CD4-positive, alpha-beta T cell treated with Interleukin-15 for 1 hour (primary cell): ENCODE results near the gene PLCG1.

Experiments
- DNase-seq: peaks from one replicate; pipeline ENCODE4 v3.0.0-alpha.2; 2020

PLCG1 gene

DNA sequence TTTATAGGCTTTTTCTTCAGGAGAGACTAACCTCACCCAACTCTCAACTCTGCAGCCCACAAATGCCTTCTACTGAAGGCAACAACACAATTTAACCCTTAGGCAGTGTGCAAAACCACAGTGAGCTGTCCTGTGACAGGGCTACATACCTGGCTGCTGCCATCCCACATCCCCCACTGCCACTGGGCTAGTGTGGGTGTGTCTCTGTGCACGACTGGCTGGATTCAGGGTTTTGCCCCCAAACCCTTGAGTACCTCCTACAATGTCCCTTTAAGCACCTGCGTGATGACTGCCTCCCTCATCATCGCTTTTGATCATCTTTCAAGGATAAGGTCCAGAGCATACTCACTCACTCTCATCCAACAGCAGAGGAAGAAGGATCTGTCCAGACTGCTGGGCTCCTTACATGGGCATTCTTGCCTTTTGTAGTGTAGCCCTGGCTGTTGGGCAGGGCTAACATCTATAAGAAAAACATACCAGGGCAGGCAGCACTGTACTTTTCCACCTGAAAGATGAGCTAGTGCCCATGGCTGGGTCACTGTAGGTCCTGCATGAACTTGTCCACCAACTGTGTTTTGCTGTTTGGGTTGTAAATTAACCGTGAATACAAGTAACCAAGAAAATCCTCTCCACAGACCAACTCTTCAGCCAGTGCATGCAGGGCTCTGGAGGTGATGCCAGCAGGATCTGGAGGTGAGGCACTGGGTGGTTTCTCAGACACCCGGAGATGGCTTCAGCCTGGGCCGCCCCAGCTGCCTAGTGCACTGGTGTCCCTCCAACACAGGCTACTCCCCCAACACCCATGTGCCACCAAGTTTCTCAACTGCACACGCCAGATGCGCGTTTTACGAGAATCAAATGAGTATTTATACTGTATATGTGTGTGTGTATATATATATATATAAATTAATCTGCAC lies 45.2 kb downstream of the PLCG1 start:
- DNase-seq = no peak

DNA sequence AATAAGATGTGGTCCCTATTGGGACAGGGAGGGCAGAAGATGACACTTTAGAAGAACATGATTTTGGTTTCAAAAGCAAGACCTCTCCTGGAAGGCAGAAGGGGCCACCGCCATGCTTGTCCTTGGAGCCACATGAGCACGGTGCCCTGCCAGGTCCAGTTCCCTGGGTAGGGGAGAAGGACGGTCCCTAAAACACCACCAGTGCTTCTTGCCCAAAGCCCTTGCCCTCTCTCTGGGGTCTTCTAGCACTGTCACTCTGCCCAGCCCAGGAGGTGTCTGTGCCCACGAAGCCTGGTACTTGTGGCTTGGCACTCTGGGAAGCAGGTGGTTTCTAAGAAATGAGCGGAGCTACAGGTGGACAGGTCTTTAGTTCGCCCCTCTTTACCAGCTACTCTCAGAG lies 46.0 kb downstream of the PLCG1 start:
- DNase-seq = no peak

DNA sequence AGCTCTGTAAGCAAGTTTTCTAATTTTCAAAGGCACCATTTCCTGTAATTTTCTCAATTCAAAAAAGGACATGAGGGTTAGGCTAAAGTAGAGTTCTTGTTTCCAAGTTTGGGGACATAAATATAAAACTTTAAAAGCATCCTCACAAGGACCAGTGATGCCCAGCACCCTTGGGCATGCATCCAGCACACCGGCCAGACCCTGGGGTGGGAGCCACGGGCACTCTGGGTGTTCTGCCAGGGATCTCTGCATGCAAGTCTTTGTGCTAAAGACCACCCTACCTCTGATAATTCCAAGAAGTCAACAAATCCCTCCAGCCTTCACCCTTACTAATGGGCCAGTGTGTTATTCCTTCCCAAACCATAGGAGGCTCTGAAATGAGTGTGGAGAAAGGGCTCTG lies 46.5 kb downstream of the PLCG1 start:
- DNase-seq = no peak

DNA sequence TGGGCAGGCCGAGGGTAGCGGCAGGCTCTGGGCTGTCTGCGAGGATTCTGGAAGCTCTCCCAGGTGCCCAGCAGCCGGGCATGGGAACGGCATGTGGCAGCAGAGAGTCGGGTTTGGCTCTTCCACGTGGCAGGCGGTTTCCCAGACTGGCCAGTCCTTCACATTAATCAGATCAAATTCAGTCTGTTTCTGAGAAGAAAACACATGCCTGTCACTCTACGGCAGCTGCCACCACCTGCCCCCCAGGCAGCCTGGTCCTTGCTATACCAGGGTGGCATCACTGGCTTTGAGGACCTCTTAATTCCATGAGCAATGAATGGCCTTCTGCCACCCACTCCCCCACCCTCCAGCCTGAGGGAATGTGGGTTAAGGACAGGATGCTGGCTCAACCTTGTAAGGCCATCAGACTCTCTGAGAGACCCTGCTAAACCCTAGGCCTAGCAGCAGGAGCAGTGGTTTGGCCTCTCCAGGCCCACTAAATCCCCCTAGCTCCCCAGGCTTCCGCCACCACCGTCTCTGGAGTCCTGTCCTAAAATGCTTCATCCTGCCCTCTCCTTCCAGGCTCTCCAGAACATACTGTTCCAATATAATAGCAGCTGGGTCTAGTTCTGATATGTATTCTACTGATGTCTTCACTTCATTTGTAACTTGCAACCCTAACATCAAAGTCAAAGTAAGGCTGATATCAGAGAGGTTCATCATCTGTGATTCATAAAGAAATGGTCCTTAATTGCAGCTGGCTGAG lies 47.8 kb downstream of the PLCG1 start:
- DNase-seq = no peak

DNA sequence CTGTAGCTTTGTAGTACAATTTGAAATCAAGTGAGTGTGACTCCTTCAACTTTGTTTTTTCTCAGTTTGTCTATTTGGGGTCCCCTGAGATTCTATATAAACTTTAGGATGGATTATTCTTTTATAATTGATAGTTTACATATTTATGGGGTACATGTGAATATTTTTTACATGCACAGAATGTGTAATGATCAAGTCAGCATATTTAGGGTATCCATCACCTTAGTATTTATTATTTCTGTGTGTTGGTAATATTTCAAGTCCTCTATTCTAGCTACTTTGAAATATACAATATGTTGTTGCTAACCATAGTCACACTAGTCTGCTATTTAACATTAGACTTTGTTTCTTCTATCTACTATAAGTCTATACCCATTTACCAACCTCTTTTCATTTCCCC lies 50.3 kb downstream of the PLCG1 start:
- no peak for DNase-seq

DNA sequence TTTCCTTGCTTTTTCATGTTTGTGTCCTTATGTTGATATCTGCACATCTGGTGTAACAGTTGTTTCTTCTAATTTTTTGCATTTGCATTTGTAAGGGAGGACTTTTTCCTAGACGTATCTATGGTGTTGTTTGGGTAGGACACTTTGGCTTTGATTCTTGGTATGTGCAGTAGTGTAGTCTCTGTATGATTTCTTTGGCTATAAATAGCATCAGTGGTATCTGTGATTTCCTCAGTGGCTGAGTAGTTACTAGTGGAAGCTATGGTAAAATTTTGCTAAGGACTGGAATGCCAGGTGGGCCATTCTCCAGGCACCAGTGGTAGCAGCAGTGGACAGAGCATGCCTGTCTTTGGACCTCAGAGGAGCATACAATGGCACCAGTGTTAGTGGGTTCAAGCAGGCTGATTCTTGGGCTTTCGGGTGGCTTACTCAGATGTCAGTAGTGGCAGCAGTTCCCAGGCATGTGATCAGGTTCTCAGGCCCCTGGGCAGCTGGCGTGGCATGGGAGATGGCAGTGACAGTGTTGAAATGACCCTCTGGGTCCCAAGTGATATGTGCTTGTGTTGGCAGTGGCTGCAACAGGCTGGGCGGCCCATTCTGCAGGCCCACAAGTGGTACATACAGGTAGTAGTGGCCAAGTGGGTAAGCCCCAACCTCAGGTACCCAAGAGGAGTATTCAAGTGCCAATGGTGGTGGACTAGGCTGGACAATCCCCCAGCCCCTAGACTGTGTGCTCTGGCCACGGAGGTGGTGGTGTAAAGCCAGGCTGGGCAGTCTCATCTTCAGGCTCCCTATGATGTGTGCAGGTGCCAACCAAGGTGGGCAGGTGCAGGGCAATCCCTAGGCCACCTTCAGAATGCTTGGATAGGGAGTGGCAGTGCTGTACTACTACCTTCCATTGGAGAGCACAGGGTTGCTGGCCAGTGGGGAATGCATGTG lies 54.5 kb downstream of the PLCG1 start:
- DNase-seq = no peak

DNA sequence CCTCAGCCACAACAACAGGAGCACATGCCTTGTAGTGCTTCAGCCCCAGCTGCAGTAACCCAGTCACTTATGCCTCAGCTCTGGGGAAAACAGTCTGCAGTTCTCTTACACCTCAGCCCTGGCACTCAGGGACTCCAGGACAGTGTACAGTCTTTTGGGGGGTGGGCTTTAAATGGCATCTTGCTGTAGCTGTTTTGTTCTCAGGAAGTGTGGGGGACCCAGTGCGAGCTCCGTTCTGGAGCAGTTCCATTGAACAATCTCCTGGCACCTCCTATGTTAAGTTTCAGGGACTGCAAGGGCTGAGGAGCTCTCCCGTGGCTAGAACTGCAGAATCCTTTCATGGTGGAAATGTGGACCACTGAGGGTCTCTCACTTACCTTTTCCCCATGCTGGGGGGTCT lies 55.2 kb downstream of the PLCG1 start:
- DNase-seq = no peak

DNA sequence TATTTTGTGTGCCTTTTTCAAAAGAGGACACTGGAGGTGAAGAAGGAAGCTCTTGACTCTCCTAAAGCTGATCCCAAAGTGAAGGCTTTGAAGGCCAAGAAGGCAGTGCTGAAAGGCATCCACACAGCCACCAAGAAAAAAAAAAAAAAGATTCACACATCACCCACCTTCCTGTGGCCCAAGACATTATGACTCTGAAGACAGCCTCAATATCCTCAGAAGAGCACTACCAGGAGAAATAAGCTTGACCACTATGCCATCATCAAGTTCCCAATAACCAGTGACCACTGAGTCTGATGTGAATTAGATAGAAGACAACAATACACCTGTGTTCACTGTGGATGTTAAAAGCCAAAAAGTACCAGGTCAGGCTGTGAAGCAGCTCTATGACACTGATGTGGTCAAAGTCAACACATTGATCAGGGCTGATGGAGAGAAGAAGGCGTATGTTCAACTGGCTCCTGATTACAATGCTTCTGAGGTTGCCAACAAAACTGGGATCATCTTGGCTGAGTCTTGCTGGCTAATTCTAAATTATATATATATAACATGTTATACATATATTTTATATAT lies 59.4 kb downstream of the PLCG1 start:
- no peak for DNase-seq

DNA sequence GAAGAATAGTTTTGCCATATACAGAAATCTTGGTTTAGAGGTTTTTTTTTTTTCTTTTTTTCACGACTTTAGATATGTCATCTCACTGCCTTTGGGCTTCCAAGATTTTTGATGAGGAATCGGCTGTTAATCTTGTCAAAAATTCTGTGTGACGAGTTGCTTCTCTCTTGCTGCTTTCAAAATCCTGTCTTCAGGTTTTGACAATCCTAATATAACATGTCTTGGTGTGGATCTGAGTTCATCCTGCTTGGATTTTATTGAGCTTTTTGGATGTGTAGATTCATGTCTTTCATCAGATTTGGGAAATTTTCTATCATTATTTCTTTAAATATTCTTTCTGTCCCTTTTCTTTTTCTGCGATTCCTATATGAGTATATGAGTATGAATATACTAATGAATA lies 61.1 kb downstream of the PLCG1 start:
- DNase-seq = no peak

DNA sequence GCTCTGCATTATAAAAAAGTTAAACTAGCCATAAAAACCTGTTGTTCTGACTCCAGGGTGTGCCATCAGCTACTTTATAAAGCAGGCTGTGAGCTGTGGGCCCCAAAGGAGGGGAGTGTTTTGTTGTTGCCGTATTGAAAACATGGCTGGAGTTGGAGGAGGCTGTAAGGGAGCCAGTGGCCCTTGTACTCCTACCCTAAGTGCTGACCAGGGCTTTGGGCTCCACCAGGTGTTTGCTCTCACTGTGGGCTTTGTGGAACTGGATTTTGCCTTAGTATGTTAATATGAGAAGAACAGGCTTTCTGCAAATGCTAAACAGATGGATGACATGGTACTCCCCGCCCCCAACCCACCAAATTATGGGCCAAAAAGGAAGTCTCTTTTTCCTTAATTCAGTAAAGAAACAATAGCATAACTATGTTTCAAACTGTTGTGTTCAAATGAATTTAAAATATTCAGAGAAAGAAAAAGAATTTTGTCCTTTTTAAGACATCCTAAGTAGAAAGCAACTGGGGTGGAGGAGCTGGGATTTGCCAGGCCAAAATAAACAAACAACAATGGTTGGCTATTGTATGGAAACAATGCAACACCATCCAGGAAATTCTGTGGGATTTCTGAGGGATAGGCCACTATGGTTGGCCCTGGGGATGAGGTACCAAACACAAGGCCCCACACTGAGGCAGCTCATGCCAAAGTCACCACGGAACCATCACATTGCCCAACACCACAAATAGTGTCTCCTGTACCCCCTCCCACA lies 63.3 kb downstream of the PLCG1 start:
- DNase-seq = no peak

DNA sequence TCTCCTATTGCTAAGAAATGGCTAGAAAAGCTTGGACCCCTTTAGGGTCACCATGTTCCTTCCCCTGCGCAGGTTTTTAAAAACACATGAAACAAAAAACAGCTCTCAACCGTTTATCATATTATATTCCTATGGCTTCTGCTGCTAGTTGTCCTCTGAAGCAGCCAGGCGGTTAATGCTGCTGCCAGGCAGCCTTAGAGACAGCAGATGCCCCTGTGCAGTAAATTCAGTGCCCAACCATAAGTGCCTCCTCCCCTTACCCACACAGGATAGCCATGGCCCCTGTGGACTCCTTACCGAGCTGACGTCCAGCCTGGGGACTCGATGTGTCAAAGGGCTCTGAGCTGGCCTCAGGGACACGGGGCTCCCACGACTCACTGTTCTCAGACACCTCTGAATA lies 64.4 kb downstream of the PLCG1 start:
- no peak for DNase-seq

DNA sequence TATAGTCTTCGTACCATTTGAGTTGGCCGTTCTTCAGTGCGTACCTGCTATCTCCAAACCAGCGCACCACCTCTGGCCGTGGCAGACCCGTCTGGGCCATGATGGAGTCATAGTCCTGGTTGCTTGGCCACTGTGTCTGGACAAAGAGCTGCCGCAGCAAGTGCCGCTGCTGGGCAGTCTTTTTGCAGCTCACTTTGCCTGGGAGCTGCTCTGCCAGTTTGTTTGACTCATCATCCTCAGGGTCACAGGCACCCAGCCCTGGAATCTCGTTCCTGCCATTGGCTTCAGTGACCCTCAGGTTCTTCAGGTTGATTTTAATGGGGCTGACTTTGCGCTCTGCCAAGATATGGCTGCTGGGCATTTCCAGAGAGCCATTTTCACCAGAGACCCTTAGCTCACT lies 65.1 kb downstream of the PLCG1 start:
- DNase-seq = no peak

DNA sequence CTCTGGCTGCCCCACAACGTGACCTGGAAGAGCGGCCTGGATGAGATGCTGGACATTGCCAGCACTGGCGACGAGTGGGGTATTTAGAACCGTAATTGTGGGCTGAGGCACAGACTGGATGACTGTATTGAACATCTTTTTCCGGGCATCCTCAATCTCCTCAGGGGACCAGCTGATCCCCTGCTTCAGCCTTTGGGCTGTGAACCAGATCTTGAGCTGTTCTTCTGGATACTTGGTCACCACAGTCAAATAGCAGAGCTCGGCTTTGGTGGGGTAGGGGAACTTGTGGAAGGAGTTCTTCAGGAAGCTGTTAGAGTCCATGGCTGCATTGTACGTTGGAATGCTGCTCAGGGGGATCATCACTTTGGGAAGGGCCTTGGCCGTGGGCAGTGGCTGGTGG lies 66.3 kb downstream of the PLCG1 start:
- DNase-seq = no peak

DNA sequence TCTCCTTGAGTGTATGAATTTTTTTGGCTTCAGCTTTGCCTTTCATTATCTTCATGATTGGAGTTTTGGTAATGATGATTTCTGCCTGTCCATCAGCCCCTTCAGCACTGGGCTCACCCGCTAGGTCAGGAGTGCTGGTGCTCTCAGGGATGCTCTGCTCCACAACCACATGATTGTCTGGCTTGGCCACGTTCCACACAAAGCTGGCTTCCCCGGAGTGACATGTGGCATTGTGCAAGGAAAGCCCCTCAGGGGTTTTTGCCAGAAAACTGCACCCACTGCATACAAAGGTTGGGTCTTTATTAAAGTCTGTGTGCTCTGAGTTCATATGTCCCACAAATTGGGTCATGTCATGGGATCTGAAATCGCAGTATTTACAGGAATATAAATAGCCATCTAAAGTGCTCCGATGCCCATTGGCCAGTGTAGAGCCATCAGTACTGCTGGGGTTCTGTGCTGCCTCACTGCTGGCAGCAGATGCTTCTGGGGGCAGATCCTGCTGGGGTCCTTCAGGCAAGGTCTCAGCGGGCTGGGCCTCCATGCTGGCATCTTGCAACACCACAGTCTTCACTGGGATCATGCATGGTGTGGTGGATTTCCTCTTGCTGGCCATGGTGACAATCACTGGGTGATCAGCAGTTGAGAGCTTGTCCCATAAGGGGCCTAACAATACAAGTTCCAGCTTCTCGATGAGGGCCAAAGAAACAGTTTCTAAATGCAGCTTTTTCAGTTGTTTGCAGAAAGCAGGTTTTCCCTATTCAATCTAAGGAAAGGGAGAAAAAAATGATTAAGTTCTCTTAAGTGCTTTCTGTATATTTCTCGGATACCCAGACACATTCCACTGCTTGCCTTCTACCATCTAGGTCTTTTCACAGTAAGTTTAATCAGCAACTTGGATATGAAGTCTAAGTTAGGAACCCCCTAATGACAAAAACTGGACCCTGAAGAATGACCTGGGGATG lies 67.2 kb downstream of the PLCG1 start:
- DNase-seq = no peak

DNA sequence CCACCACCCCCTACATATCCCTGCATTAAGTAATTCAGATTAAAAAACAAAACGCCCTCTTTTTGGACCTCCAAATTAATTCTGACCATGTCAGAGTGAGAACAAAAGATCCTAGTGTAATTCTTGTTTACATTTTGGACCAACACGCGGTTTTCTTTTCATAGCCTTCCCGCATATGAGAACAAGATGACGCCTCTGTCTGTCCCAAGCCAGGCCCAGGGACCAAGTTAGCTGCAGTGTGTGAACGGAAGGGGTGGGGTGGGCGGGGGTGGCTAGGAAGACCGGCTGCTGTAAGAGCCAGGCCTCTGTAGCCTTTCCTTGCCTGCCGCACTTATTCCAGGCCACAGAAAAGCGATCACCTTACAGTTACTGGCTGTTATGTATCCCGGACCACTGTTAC lies 68.0 kb downstream of the PLCG1 start:
- no peak for DNase-seq

DNA sequence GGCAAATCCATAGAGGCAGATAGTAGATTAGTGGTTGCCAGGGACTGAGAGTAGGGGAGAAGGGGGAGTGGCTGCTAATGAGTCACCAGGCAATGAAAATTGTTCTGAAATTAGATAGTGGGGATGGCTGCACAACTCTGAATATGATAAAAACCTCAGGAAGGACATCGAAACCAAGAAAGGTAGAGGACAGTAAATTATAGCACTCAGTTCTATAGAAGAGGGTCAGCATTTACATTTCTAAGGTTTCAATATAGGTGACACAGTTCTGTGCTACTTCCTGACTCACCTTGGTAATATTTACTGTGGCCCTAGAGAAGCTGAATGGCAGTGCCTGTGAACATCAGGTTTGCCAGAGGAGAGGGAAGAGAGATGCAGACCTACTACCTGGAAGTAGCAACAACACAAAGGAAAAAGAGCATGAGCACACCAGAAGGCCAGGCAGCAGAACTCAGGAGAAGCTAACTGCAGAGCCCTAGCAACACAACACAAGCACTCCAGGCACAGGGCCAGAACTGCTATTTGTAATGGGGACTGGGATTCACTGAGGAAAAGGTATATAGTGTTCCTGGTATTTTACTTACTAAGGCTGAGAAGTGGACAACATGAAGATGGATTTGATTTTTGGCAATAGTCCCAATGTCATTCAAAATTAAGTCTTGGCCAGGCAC lies 75.9 kb downstream of the PLCG1 start:
- no peak for DNase-seq

DNA sequence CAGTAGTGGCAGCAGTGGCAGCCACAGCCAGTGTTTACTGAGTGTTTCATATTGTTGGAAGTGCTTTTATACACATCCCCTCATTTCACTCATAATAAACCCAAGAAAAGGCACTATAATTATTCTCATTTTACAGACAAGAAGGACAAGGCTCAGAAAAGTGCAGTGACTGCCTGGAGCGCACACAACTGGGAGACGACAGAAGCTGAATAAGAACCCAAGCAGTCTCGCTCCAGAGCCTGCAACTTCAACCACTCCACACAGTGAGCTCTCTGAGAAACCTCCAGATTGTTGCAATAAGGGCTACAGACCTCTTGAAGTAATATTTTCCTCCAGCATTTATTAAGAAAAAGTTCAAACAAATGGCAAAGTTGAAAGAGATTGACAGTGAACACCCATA lies 76.9 kb downstream of the PLCG1 start:
- no peak for DNase-seq

DNA sequence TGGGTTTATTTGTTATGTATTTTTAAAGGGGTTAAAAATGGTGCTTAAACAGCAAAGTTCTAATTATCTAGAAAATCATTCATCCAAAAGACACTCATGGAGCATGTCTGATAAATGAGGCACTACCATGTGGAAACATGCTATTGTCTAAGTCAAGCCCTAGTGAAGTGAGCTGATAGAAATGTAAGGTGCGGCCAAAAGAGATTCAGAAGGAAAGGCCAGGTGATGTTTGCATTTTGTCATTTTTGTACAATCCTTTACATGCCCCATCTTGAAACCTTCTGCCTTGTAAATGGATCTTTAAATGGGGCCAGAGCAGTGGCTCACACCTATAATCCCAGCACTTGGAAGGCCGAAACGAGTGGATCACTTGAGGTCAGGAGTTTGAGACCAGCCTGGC lies 77.3 kb downstream of the PLCG1 start:
- DNase-seq = no peak

DNA sequence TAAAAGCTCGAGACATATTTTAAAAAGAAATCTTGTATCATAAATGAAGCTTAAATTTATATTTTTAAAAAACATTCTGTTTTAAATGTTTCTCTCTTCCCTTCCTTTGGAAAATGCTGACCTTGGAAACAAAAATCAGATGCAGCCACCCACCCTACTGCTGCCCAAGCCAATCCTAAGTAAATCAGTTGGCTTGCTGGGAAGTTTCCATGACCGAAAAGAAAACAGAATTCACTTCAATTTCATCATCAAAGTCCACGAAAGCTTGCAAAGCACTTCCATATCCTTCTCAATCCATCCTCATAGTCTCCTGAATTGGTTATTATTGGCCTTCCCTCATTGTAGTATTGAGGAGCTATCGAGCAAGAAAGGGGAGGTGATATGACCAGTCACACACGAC lies 80.1 kb downstream of the PLCG1 start:
- DNase-seq = no peak

DNA sequence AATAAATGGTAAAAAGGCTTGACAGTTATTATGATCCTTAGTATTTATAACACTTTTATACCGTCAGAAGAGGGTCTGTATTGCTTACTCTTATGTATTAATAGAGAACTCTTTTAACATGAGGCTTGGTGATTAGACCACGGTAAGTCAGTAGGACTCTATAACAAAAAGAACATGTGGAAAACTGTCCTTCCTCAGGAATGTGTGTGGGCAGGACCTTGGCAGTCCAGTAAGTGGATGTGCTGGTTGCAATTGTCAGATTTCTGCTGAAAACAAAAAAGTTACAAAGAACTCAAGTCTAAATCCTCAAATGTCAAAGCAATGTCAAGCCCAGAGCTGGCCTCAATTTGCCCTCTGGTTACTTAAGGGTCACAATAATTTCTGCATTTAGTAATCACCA lies 81.1 kb downstream of the PLCG1 start:
- DNase-seq = no peak
